K562 (cell line): ENCODE data around the gene NAA11. TPM values are rescaled to one million over a fixed set of nuclear protein-coding genes. Genes with fewer than 3 reads are reported as not detected.

Experiments
- ETV1 ChIP-seq: fragments of 450-650 bp; conservative IDR thresholded peaks from 2 replicates; pipeline ENCODE4 v1.6.1; 2016; ENCODE audit warnings: missing genetic modification characterization, control low read depth, low read depth, missing compliant biosample characterization
- FOXA1 ChIP-seq: fragments of 450-650 bp; IDR thresholded peaks from 2 replicates; pipeline ENCODE4 v1.6.1; 2016; ENCODE audit warnings: mild to moderate bottlenecking, borderline replicate concordance
- GABPB1 ChIP-seq: sonication (generic); formaldehyde crosslinking; IDR thresholded peaks from 2 replicates; pipeline ENCODE4 v1.8.0; 2022; ENCODE audit warnings: mild to moderate bottlenecking, missing genetic modification reagents
- JUND ChIP-seq, 2 experiments: IDR thresholded peaks; 2 replicates in 1 of 2; 3 replicates in 1 of 2; pipeline ENCODE4 v1.6.1; 2011; ENCODE audit warnings: borderline replicate concordance in 2 of 2, low read depth in 2 of 2, low read length in 2 of 2, improper control_type of control experiment in 1 of 2, missing biosample characterization in 1 of 2, missing genetic modification characterization in 1 of 2, missing genetic modification reagents in 1 of 2
- MAZ ChIP-seq, 2 experiments: fragments of 450-650 bp in 1 of 2; sonication (generic) in 1 of 2; formaldehyde crosslinking; IDR thresholded peaks in 1 of 2; conservative IDR thresholded peaks in 1 of 2; 2 replicates each; pipeline versions ENCODE4 v1.4.0 to v1.5.0; 2020; ENCODE audit warnings: mild to moderate bottlenecking in 1 of 2, missing genetic modification reagents in 1 of 2
- MEF2A ChIP-seq: IDR thresholded peaks from 2 replicates; pipeline ENCODE4 v1.6.1; 2011; ENCODE audit warnings: low read depth, mild to moderate bottlenecking, low read length, moderate library complexity; ENCODE audit not compliant: control insufficient read depth
- PBX2 ChIP-seq, 2 experiments: IDR thresholded peaks in 1 of 2; conservative IDR thresholded peaks in 1 of 2; 2 replicates each; pipeline ENCODE4 v1.6.1; 2016; ENCODE audit warnings: low read depth in 2 of 2, mild to moderate bottlenecking in 1 of 2, missing compliant biosample characterization in 1 of 2, missing genetic modification characterization in 1 of 2, moderate library complexity in 1 of 2
- ZNF280B ChIP-seq: fragments of 250-450 bp; sonication (Bioruptor Pico); IDR thresholded peaks from 2 replicates; pipeline ENCODE4 v1.5.1; 2021; ENCODE audit warnings: mild to moderate bottlenecking
- ZNF444 ChIP-seq: fragments of 250-450 bp; sonication (Bioruptor Pico); IDR thresholded peaks from 2 replicates; pipeline ENCODE4 v1.4.0; 2020; ENCODE audit warnings: mild to moderate bottlenecking, moderate library complexity
- ZNF584 ChIP-seq: fragments of 200-800 bp; sonication (Bioruptor generic); IDR thresholded peaks from 2 replicates; pipeline ENCODE4 v1.6.1; 2016; ENCODE audit warnings: low read depth, mild to moderate bottlenecking, missing genetic modification characterization, missing compliant biosample characterization
- ZNF589 ChIP-seq: fragments of 200-800 bp; sonication (Bioruptor generic); IDR thresholded peaks from 2 replicates; pipeline ENCODE4 v1.6.1; 2016; ENCODE audit warnings: low read depth, missing genetic modification characterization, missing compliant biosample characterization
- ZNF592 ChIP-seq: fragments of 450-650 bp; IDR thresholded peaks from 2 replicates; pipeline ENCODE4 v1.6.1; 2017; ENCODE audit warnings: antibody characterized with exemption, mild to moderate bottlenecking
- ZNF707 ChIP-seq: fragments of 250-450 bp; sonication (Bioruptor Pico); conservative IDR thresholded peaks from 2 replicates; pipeline ENCODE4 v1.8.0; 2022; ENCODE audit warnings: inconsistent platforms, mild to moderate bottlenecking, moderate library complexity
- polyA plus RNA-seq, 8 experiments: library from polyadenylated mRNA; depleted of rRNA in 4 of 8; stranded (reverse) in 5 of 8; unstranded in 3 of 8; fragments of >200 nt; fragmentation: Nextera tagmentation in 2 of 8; fragmentation: Illumina TruSeq in 1 of 8; extraction: Ambion mirVana in 2 of 8; extraction: Trizol in 1 of 8; gene quantifications; 2 replicates each; pipeline versions ENCODE4 v1.2.1 to v1.2.3, GENCODE V29; 2011 to 2014; ENCODE audit warnings: inconsistent platforms in 1 of 8, missing spikeins in 1 of 8
- total RNA-seq, 7 experiments: library from RNA; depleted of rRNA in 6 of 7; stranded (reverse); fragments of >200 nt in 6 of 7; fragmentation: Illumina TruSeq in 2 of 7; extraction: Trizol in 2 of 7; gene quantifications; 2 replicates each; pipeline versions ENCODE4 v1.2.1 to v1.2.3, GENCODE V29; 2011 to 2021; ENCODE audit warnings: low replicate concordance in 1 of 7
- TF ChIP-seq, protein P1 (sequence below): IDR thresholded peaks from 2 replicates; pipeline ENCODE4 v1.6.1; 2011; ENCODE audit warnings: borderline replicate concordance, low read depth, mild to moderate bottlenecking, moderate library complexity, low read length; ENCODE audit not compliant: insufficient read depth, poor library complexity, severe bottlenecking

Gene NAA11
- total and polyA plus RNA-seq, 9 of the 15 experiments (the other 6 are each of a cell fraction or from before 2014, with no cell fraction given), result 17.1 to 34.6 (median 23.1) TPM

- peak; percentile 93 for TF ChIP-seq ZNF592
- no peak for TF ChIP-seq ZNF280B (CRISPR knock-in tag)
- no peak for TF ChIP-seq PBX2 (CRISPR knock-in tag; IDR thresholded peaks at IDR 0.05; ENCODE audit: low read depth)
- peak; percentile 29; the same call in 1 of the 2 replicates for TF ChIP-seq PBX2 (tag; conservative IDR thresholded peaks at IDR 0.05; ENCODE audit: low read depth)
- TF ChIP-seq GABPB1, result no peak
- no peak for TF ChIP-seq MEF2A
- no peak for TF ChIP-seq ZNF707 (CRISPR knock-in tag)
- TF ChIP-seq ZNF589 (CRISPR knock-in tag), result peak; percentile 89
- no peak for TF ChIP-seq FOXA1
- TF ChIP-seq ZNF444, result no peak
- no peak; the same call in 1 of the 2 replicates for TF ChIP-seq ETV1 (tag)
- TF ChIP-seq, protein P1, sequence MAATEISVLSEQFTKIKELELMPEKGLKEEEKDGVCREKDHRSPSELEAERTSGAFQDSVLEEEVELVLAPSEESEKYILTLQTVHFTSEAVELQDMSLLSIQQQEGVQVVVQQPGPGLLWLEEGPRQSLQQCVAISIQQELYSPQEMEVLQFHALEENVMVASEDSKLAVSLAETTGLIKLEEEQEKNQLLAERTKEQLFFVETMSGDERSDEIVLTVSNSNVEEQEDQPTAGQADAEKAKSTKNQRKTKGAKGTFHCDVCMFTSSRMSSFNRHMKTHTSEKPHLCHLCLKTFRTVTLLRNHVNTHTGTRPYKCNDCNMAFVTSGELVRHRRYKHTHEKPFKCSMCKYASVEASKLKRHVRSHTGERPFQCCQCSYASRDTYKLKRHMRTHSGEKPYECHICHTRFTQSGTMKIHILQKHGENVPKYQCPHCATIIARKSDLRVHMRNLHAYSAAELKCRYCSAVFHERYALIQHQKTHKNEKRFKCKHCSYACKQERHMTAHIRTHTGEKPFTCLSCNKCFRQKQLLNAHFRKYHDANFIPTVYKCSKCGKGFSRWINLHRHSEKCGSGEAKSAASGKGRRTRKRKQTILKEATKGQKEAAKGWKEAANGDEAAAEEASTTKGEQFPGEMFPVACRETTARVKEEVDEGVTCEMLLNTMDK, result no peak
- peak; percentile 75 for TF ChIP-seq ZNF584
- TF ChIP-seq JUND (IDR thresholded peaks at IDR 0.05; ENCODE audit: borderline replicate concordance, low read depth, low read length), result no peak
- TF ChIP-seq JUND (tag; IDR thresholded peaks at IDR 0.05; ENCODE audit: borderline replicate concordance, low read depth, low read length), result peak; percentile 14; the same call in 1 of the 3 replicates
- TF ChIP-seq MAZ (CRISPR knock-in tag; conservative IDR thresholded peaks at IDR 0.05 in 1 of 2, IDR thresholded peaks at IDR 0.05 in 1 of 2), result no peak
These were observed 5.4 kb upstream of the NAA11 start (continued) for GRCh38 chr4:79331126-79331876.
